HG02610 (cell line): ENCODE results near the gene RBFOX2.
"Not testable (repeated sequence)": the region's sequence is repeated elsewhere in the genome, so short reads cannot be mapped to it uniquely, and the experiment has no call there.

Experiments
- ATAC-seq: cut with Tn5 transposase; IDR thresholded peaks from one replicate; pipeline ENCODE4 v1.9.1; 2021; ENCODE audit warnings: mild to moderate bottlenecking, moderate library complexity; ENCODE audit not compliant: unreplicated experiment

The RBFOX2 gene

DNA sequence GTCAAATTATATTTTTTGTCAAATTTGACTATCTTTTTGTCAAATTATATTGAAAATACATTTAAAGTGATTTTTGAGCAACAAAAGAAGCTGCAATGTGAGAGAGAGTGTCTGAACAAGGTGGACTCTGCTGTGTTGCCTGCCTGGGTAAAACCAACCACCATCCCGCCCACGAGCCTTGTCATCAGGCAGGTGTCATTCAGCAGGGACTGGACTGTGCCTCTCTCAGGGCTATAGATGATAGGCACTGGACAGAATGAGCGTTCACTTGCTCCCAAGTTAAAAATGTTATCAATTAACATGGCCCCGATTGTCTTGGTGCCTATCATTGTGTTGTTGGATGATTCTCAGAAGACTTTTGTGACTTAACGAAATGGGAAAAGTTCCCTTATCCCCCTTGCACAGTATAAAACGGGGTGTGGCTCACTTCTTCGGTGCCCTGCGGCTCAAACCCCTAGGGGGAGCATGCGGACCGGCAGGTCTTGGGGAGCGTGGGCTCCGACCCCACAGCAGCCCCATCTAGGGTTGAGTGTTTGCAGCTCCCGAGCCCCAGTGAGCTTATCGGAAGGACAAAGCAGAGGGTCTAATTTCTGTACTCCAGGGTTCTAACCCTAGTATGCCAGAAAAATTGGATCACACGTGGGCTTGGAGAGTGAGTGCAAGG lies 309.3 kb downstream of the RBFOX2 start:
- ATAC-seq: no peak

DNA sequence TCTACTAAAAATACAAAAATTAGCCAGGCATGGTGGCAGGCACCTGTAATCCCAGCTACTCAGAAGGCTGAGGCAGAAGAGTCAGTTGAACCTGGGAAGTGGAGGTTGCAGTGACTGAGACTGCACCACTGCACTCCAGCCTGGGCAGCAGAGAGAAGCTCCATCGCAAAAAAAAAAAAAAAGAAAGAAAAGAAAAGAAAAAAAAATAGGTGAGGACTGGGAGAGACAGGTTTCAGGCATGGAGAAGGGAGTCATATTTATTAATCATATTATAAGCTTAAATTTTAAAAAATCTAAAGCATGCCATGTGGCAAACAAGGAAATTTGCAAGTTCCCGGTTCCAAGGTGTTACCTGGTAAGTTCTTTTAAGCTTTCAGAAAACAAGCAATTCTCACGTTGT lies 311.1 kb downstream of the RBFOX2 start, which contains the start of gene APOL5:
APOL5 (plus strand) TSS at position 301 of the 400 bp plus-strand sequence; CDS start at position 301, 0 bp downstream.
- ATAC-seq: no peak

- no peak for ATAC-seq
These were observed 316.0 kb downstream of the RBFOX2 start for GRCh38 chr22:35712672-35713071.

- ATAC-seq: no peak
These were observed 317.3 kb downstream of the RBFOX2 start for GRCh38 chr22:35711336-35711735.

DNA sequence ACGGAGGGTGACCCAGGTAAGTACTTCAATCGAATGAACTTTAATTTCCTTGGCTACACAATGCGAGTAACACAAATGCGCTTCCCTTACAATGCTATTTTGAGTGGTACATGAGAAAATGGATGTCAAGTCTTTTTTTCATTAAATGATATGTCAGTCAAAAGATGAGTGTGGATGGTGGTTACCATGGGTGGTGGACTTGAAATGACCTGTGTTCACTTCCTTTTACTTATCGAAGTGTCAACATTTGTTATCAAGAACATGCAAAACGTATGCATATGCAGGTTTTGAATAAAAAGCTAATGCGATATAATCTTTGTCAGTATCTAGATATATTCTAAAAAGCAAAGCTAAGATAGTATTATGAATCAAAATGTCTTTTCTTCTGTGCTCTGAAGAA lies 319.7 kb downstream of the RBFOX2 start:
- no peak for ATAC-seq

- ATAC-seq: no peak
These were observed 320.2 kb downstream of the RBFOX2 start for GRCh38 chr22:35708453-35708852.

GRCh38 chr22:35705141-35705540 lies 323.5 kb downstream of the RBFOX2 start:
- no peak for ATAC-seq

- no peak for ATAC-seq
These were observed 324.6 kb downstream of the RBFOX2 start for GRCh38 chr22:35703861-35704584.

DNA sequence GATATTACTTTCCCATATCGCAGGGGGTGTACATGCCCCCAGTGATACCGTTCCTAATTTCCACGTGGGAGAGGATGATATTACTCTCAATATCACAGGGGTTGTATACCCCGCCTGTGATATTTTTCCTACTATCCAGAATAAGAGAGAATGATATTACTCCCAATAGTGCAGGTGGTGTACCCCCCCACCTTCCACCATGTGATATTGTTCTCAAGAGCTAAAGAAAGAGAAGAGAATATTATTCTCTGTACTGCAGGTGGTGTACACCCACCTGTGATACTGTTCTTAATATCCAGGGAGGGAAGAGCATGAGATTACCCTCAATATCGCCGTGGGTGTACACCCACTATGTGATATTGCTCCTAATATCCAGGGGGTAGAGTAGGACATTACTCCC lies 328.8 kb downstream of the RBFOX2 start:
- not testable (repeated sequence) for ATAC-seq

- ATAC-seq: no peak
These were observed 331.5 kb downstream of the RBFOX2 start for GRCh38 chr22:35697142-35697541.

- ATAC-seq: no peak
These were observed 333.4 kb downstream of the RBFOX2 start for GRCh38 chr22:35695202-35695601.

DNA sequence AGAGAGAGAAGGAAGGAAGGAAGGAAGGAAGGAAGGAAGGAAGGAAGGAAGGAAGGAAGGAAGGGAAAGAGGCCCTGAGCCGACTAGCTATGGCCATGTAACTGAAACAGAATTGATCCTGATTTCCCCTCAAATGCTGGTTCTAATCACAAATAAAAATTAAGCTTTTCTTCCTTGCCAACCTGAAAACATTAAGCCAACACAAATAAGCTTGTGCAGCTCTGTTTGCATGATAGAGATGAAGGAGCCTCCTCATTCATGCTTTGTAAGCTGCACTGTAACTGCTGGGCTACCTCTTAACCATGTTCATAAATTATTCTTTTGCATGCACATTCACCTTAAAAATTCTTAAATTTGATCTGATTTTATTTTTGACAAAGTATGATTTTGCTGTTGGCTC lies 338.6 kb downstream of the RBFOX2 start:
- no peak for ATAC-seq

DNA sequence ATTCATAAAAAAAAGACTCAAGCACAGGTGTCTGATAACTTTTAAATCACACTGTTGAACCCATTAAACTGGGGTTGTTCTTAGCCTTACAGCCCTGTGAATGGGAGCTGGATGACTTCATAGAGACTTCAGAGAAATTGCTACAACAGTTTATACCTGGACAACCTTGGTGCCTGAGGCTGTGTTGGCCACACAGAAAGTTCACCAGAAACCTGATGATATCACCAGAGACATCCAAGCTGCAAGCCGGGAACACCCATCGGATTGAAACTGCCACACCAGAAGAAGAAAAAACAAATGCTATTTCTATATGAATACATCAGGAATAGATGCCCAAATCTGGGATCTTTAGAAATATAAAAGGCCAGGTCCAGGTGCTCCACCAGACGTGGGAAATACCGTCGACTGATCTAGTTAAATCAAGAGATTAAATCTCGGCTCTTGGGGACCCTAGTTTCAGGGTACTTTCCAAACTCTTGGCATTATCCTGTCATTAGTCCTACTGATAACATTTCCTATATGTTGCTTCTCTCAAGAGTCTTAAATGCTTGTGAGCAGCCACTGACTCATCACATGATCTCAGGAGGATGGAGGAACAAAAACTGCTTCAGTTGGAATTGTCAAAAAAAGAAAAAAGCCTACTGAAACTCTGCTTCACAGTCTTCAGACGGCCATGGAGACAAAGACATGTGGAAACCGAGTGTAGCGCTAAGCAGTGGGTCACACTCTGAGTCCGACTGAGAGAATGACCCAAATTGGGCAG lies 339.5 kb downstream of the RBFOX2 start:
- no peak for ATAC-seq
